A549 treated with dexamethasone at 1 μM for 4 hours (cell line): ENCODE measurements around the gene ELOB. TPM values are rescaled to one million over a fixed set of nuclear protein-coding genes. Genes with fewer than 3 reads are reported as not detected.

Experiments
- total RNA-seq: library from RNA; stranded (reverse); fragments of 200-300 nt; extraction: Qiagen RNA extraction; gene quantifications from 5 replicates; pipeline ENCODE4 v1.2.3, GENCODE V29; 2022

Gene ELOB
- 421 to 531 TPM (median 462 TPM) in 5 replicates for total RNA-seq

GRCh38 chr16:2777231-2777902 lies at the start of gene ELOB:
ELOB (minus strand) TSS chr16:2777280; CDS start chr16:2777239, 41 bp downstream.

GRCh38 chr16:2816751-2817339 lies 39.8 kb upstream of the ELOB start, which contains the start of gene PRSS21:
PRSS21 (plus strand) TSS chr16:2817237; CDS start chr16:2817269, 32 bp downstream.

DNA sequence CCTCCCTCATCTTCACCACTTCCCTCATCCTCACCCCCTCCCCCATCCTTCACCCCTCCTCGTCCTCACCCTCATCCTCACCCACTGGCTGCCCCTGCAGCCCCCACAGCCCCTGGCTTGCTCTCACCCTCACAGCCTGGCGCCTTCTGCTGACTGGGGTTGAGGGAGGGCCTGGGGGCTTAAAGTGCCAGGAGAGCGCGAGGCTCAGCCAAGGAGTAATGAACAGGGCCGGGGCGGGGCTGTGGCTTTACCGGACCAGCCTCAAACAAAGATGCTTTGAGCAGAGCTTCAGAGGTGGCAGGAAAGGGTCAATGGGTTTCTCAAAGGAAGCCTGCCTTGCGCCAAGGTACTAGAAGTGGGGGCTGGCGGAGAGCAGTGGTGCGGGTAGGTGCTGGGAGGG lies 10.3 kb upstream of the ELOB start, which contains the start of gene PRSS33:
Gene PRSS33 (minus strand): TSS at position 155 of the 400 bp plus-strand sequence. CDS start 1,013 bp downstream, outside the sequence.

DNA sequence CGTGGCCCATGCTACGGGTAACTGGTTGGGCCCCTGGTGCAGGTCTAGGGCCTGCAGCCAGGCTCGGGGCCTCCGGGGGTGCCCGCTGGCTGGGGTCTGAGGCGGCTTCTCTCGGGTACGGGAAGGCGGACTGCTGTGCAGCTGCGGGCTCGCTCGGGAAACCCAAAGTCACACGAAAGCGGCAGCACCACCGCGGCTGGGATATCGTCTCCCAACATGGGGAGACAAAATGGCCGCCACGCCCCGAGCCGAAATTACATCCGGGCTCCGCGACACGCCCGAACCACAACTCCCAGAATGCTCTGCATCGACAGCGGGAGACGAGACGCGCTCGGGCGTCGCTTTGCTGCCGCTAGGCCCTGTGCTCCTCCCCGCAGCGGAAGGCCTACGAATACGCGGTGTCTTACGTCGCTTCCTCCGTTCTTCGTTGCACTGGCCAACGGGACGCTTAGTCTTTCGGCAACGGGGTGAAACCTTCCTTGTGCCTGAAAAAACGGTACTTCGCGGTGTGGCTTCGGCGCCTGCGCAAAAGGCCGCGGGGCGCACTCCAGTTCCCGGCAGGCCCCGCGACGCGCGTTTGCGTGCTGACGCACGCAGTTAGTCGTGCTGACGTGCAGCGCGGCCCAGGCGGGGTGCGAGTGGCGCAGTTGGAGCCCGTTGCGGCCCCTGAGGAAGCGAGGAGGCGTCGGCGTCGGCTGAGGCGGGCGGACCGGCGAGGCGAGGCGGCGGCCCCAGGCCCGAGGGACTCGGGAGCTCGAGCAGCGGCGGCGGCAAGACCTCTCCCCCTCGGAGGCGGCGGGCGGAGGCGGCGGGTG lies 24.8 kb downstream of the ELOB start, which contains the start of gene SRRM2:
Gene SRRM2 (plus strand): TSS at position 604 of the 815 bp plus-strand sequence. CDS start 3,727 bp downstream, outside the sequence.

Other genes starting within 250 kb of the ELOB start
- not detected in 5 replicates for gene CEMP1, start 245.9 kb downstream of the ELOB start, total RNA-seq
- gene PDPK1, start 239.3 kb downstream of the ELOB start, total RNA-seq = 17.9 to 25.7 TPM (median 23.2 TPM) in 5 replicates
- gene KCTD5, start 94.8 kb downstream of the ELOB start, total RNA-seq = 34.6 to 43.4 TPM (median 42.9 TPM) in 5 replicates
- gene PRSS27, start 57.1 kb downstream of the ELOB start, total RNA-seq = 1.1 to 2.4 TPM (median 1.5 TPM) in 5 replicates
- gene SRRM2, start 24.6 kb downstream of the ELOB start, total RNA-seq = 272 to 485 TPM (median 450 TPM) in 5 replicates
- not detected in 5 replicates for gene PRSS33, start 10.3 kb upstream of the ELOB start, total RNA-seq
- not detected in 5 replicates for gene PRSS41, start 21.2 kb upstream of the ELOB start, total RNA-seq
- 0.18 to 0.19 TPM in 2 of 5 replicates, not detected in the others for gene PRSS21, start 40.0 kb upstream of the ELOB start, total RNA-seq
- 0.60 to 0.98 TPM (median 0.66 TPM) in 5 replicates for gene ZG16B, start 53.0 kb upstream of the ELOB start, total RNA-seq
- gene PRSS22, start 80.9 kb upstream of the ELOB start, total RNA-seq = 0.35 to 1.5 TPM (median 0.65 TPM) in 5 replicates
- 44.5 to 51.4 TPM (median 50.7 TPM) in 5 replicates for gene FLYWCH2, start 105.9 kb upstream of the ELOB start, total RNA-seq
- 14.4 to 27.1 TPM (median 24.6 TPM) in 5 replicates for gene FLYWCH1, start 134.7 kb upstream of the ELOB start, total RNA-seq
- gene KREMEN2, start 187.0 kb upstream of the ELOB start, total RNA-seq = 0.95 to 2.0 TPM (median 1.9 TPM) in 5 replicates
- gene PAQR4, start 192.1 kb upstream of the ELOB start, total RNA-seq = 29.5 to 44.0 TPM (median 42.5 TPM) in 5 replicates
- 57.1 to 92.9 TPM (median 85.4 TPM) in 5 replicates for gene PKMYT1, start 203.2 kb upstream of the ELOB start, total RNA-seq
- 0.28 to 0.43 TPM (median 0.38 TPM) in 5 replicates for gene CLDN9, start 235.6 kb upstream of the ELOB start, total RNA-seq
- gene CLDN6, start 240.9 kb upstream of the ELOB start, total RNA-seq = 0.14 to 0.54 TPM (median 0.31 TPM) in 5 replicates
- gene TNFRSF12A, start 243.1 kb upstream of the ELOB start, total RNA-seq = 415 to 495 TPM (median 463 TPM) in 5 replicates
- gene HCFC1R1, start 246.7 kb upstream of the ELOB start, total RNA-seq = 224 to 248 TPM (median 238 TPM) in 5 replicates
- gene THOC6, start 246.8 kb upstream of the ELOB start, total RNA-seq = 21.4 to 33.8 TPM (median 31.0 TPM) in 5 replicates